ENCODE measurements around the gene MGMT.

DNA sequence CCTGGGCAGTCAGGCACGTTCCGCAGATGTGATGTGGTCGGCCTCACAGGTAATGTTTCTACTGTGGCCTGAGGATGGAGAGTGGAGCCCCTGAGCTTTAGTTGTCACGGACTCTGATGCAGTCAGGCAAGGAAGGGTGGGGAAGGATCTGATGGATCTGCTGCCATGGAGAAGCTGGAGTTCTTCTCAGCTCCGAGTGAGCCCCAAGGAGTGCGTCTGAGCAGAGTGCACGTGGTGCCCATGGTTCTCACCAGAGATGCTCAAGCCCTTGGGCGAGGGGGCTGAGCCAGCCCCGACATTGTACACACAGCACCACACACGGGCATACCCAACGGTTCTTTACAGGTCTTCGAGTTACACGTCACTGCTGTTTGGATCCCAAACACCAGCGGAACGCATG, 304.5 kb downstream of the MGMT start:
- TF ChIP-seq, protein P1, sequence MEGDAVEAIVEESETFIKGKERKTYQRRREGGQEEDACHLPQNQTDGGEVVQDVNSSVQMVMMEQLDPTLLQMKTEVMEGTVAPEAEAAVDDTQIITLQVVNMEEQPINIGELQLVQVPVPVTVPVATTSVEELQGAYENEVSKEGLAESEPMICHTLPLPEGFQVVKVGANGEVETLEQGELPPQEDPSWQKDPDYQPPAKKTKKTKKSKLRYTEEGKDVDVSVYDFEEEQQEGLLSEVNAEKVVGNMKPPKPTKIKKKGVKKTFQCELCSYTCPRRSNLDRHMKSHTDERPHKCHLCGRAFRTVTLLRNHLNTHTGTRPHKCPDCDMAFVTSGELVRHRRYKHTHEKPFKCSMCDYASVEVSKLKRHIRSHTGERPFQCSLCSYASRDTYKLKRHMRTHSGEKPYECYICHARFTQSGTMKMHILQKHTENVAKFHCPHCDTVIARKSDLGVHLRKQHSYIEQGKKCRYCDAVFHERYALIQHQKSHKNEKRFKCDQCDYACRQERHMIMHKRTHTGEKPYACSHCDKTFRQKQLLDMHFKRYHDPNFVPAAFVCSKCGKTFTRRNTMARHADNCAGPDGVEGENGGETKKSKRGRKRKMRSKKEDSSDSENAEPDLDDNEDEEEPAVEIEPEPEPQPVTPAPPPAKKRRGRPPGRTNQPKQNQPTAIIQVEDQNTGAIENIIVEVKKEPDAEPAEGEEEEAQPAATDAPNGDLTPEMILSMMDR (conservative IDR thresholded peaks at IDR 0.05 in 1 of 2, IDR thresholded peaks at IDR 0.05 in 1 of 2; ENCODE audit: low read depth in 1 of 2, low read length in 2 of 2): no peak
- no peak for TF ChIP-seq EZH2 (IDR thresholded peaks at IDR 0.05; ENCODE audit: low read length, missing control alignments)

Data from fibroblast of lung (primary cell).